ENCODE measurements around the gene MYH11. TPM values are rescaled to one million over a fixed set of nuclear protein-coding genes. Genes with fewer than 3 reads are reported as not detected.

MYH11 gene
- total and polyA plus RNA-seq, 2 of the 13 experiments (the other 11 are each of a cell fraction or from before 2014, with no cell fraction given), result not detected

- TF ChIP-seq KIAA2018 (CRISPR knock-in tag; IDR thresholded peaks at IDR 0.05; ENCODE audit: borderline replicate concordance) (no peak), YEATS4 (CRISPR knock-in tag; IDR thresholded peaks at IDR 0.05; ENCODE audit: borderline replicate concordance) (peak; percentile 98), TBL1XR1 (IDR thresholded peaks at IDR 0.05; ENCODE audit: borderline replicate concordance, low read length, partially characterized antibody) (peak; percentile 100), IRX3 (CRISPR knock-in tag; IDR thresholded peaks at IDR 0.05; ENCODE audit: borderline replicate concordance, low read depth) (no peak; the same call in 1 of the 2 replicates), ZNF546 (CRISPR knock-in tag; conservative IDR thresholded peaks at IDR 0.05) (no peak), HOXA3 (CRISPR knock-in tag; IDR thresholded peaks at IDR 0.05) (peak; percentile 97), ASH2L (IDR thresholded peaks at IDR 0.05; ENCODE audit: insufficient read length, low read depth, low read length) (peak; percentile 86), ZNF282 (IDR thresholded peaks at IDR 0.05; ENCODE audit: partially characterized antibody) (no peak), ARNTL (CRISPR knock-in tag; IDR thresholded peaks at IDR 0.05) (peak; percentile 89), ZNF75D (CRISPR knock-in tag; IDR thresholded peaks at IDR 0.05; ENCODE audit: borderline replicate concordance) (0 out of 2 replicates have a peak, but pooled peaks have one; percentile 63), CBFB (CRISPR knock-in tag; IDR thresholded peaks at IDR 0.05) (peak; percentile 96), SSRP1 (CRISPR knock-in tag; IDR thresholded peaks at IDR 0.05) (0 out of 2 replicates have a peak, but pooled peaks have one; percentile 51), TRAFD1 (CRISPR knock-in tag; IDR thresholded peaks at IDR 0.05; ENCODE audit: borderline replicate concordance) (no peak), HMGA1 (CRISPR knock-in tag; conservative IDR thresholded peaks at IDR 0.05) (no peak), ZNF713 (CRISPR knock-in tag; IDR thresholded peaks at IDR 0.05) (no peak)
- TF ChIP-seq, protein P1, sequence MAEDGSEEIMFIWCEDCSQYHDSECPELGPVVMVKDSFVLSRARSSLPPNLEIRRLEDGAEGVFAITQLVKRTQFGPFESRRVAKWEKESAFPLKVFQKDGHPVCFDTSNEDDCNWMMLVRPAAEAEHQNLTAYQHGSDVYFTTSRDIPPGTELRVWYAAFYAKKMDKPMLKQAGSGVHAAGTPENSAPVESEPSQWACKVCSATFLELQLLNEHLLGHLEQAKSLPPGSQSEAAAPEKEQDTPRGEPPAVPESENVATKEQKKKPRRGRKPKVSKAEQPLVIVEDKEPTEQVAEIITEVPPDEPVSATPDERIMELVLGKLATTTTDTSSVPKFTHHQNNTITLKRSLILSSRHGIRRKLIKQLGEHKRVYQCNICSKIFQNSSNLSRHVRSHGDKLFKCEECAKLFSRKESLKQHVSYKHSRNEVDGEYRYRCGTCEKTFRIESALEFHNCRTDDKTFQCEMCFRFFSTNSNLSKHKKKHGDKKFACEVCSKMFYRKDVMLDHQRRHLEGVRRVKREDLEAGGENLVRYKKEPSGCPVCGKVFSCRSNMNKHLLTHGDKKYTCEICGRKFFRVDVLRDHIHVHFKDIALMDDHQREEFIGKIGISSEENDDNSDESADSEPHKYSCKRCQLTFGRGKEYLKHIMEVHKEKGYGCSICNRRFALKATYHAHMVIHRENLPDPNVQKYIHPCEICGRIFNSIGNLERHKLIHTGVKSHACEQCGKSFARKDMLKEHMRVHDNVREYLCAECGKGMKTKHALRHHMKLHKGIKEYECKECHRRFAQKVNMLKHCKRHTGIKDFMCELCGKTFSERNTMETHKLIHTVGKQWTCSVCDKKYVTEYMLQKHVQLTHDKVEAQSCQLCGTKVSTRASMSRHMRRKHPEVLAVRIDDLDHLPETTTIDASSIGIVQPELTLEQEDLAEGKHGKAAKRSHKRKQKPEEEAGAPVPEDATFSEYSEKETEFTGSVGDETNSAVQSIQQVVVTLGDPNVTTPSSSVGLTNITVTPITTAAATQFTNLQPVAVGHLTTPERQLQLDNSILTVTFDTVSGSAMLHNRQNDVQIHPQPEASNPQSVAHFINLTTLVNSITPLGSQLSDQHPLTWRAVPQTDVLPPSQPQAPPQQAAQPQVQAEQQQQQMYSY (CRISPR knock-in tag; IDR thresholded peaks at IDR 0.05), result peak; percentile 50; the same call in 1 of the 2 replicates
Measured at GRCh38 chr16:15672514-15673167, 184.2 kb downstream of the MYH11 start (continued).

All from HepG2 (cell line).